Stimulated activated CD8-positive, alpha-beta memory T cell treated with anti-CD3 and anti-CD28 coated beads, Interleukin-15, amount 100 ng/mL, for 4 hours (primary cell): Measurements from ENCODE around the gene BICDL2.

Experiments used
- DNase-seq, 2 donors: peaks; one replicate each; pipeline ENCODE4 v3.0.0-alpha.2; 2020; ENCODE audit warnings: low read depth in 2 of 2

Gene BICDL2

DNA sequence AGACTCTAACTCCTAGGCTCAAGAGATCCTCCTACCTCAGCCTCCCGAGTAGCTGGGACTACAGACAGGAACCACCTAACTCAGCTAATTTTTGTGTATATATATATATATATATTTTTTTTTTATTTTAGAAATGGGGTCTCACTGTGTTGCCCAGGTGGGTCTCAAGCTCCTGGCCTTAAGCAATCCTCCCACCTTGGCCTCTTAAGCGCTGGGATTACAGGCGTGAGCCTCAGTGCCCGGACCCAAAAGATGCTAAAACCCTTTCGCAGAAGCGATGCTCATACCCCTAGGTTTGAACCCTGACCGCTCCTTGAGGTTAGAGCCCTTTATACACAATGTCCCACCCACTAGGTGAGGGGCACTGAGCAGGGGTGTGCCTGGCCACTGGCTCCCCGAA is 26.2 kb downstream of the BICDL2 start:
- DNase-seq = no peak

GRCh38 chr16:3009568-3010390 is 27.0 kb downstream of the BICDL2 start:
- no peak for DNase-seq

DNA sequence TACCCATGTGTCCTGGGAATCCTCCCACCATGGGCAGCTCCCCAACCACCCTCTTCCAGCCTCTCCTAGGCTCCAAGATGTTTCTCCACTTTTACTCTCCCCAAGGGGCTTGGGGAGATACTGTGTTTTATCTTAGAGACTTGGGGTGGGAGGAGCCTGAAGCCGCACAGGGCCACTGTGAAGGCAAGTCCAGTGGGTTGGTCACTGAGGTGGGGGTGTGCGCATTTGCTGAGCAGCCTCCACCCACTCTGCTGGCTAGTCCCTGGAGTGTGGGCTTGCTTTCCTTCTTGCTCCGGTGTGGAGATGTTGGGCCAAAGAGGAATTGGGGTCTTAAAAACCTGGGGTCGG is 28.1 kb downstream of the BICDL2 start:
- DNase-seq = no peak

GRCh38 chr16:3007957-3008689 is 28.6 kb downstream of the BICDL2 start:
- DNase-seq = no peak

GRCh38 chr16:3007059-3007956 is 29.4 kb downstream of the BICDL2 start:
- no peak for DNase-seq

- DNase-seq = no peak
These were observed 31.9 kb downstream of the BICDL2 start for GRCh38 chr16:3004781-3005284.

GRCh38 chr16:3004319-3004718 is 32.4 kb downstream of the BICDL2 start:
- DNase-seq = no peak

DNA sequence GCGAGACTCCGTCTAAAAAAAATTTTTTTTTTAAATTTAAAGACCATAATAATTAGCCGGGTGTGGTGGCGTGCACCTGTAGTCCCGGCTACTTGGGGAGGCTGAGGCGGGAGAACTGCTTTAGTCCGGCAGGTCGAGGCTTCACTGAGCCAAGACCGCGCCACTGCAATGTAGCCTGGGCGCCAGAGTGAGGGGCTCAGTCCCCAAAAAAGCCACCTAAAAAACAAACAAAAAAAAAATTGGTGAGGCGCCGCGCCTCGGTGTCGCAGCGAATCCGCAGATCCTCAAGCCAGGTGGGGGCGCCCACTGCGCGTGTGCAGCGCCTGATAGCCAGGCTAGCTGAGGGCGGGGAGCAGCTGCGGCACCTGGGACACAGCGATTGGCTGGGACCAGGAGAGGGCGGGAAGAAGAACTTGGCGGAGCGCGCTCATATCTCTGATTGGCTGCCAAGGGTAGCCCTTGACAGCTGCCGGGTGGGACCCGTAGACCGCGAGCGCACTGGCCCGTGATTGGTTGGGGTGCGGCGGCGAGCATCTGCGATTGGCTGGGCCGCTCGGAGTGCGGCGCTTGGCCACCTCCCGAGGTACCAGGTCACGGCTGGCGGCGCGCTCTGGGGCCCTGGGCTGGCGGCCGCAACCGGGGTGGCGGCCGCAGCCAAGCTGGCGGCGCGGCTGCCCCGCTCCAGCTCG is 33.0 kb downstream of the BICDL2 start:
- peak; percentile 92 to 93 for DNase-seq

DNA sequence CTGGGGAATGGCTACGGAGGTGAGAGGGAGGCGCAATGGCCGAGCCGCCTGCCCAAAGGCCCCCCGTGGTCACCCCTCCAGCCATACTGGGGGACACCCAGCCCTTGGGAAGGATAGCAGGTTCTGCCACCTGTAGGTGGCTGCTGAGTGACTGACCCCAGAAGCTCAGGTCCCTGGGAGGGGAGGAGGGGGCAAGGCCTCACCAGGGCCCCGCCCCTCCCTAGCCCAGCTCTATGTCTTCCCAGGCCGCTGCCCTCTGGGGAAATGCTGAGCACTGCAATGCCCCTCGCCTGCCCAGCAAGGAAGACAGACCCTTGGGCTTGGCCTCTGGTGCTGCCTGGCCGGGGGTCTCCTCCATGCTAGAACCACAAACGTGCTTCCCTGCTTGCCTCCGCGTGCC is 35.4 kb downstream of the BICDL2 start:
- DNase-seq = no peak

- DNase-seq = no peak
These were observed 36.2 kb downstream of the BICDL2 start for GRCh38 chr16:3000540-3000939.

- DNase-seq = no peak
These were observed 36.8 kb downstream of the BICDL2 start for GRCh38 chr16:2999929-3000328.

GRCh38 chr16:2996298-2996697 is 40.4 kb downstream of the BICDL2 start:
- no peak for DNase-seq

GRCh38 chr16:2992383-2993081 is 44.2 kb downstream of the BICDL2 start:
- DNase-seq = no peak

GRCh38 chr16:2991566-2992261 is 45.0 kb downstream of the BICDL2 start:
- DNase-seq = no peak

DNA sequence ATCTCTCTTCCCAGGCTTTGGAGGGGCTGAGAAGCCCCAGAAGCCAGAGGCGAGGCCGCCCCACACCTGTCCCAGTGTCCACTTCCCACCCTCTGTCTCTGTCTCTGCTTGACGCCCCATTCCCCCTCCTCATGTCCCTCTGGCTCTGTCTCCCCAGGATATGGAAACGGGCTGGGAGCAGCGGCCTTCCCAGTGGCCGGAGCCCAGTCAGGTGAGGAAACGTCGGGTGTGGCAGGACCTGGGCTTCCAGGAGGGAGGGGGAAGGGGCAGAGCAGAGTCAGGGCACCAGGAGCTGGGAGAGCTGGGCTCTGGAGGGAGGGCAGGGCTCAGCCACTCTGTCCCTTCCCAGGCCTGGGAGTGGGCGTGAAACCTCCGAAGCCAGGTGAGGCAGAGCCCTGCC is 45.9 kb downstream of the BICDL2 start:
- DNase-seq = no peak

GRCh38 chr16:2988590-2989099 is 48.1 kb downstream of the BICDL2 start:
- DNase-seq = no peak

- no peak for DNase-seq
These were observed 48.9 kb downstream of the BICDL2 start for GRCh38 chr16:2987833-2988232.

DNA sequence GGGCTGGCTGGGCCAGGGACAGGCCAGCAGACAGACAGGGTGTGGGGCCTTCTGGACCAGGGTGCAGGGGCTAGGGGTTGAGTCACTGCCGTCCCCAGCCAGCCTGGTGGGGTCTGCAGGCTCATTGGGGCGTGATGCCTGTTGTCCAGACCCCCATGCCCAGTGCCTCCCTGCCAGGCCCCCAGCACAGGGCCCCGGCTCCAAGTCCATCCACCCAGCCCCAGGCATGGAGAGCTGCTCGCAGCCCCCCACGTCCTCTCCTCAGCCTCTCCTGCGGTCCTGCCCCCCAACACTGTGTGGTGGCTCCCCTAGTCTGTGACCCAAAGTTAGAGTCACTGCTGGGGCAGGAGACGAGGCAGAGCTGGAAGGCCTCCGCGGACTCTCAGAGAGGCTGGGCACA is 49.5 kb downstream of the BICDL2 start:
- DNase-seq = no peak

DNA sequence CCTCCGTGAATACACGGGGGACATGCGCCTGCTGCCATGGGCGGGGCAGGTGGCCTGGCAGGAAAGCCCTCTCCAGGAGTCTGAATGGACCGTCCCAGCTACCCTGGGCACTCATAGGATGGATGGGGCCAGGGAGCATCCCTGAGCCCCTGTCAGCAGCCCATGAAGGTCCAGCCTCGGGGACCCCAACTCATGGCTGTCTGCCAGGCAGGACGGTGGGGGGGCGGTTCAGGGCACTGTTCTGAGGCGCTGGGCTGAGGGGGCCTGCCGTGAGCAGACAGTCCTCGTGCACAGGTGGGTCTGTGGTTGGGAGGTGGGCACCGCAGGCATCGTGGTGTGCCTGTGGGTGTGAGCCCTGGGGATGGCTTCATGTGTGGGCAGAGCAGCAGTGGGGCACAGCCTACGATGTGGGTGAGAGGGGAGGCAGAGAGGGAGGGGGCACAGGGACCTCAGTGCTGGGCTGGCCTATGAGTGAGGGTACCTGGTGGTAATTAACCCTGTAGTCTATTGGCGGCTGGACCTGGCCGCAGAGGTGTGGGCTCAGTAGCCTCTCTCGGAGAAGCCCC is 50.0 kb downstream of the BICDL2 start:
- no peak for DNase-seq

GRCh38 chr16:2985893-2986355 is 50.8 kb downstream of the BICDL2 start:
- DNase-seq = no peak
